IPS DF 6.9 (cell line): Measurements from ENCODE around the gene CKS2.

Experiments
- DNase-seq: peaks from one replicate; pipeline ENCODE4 v3.0.0-alpha.2; 2013; ENCODE audit warnings: low read depth, low spot score
- H3K27ac ChIP-seq: one replicate; pipeline ENCODE4 v1.5.1; 2013; ENCODE audit warnings: low read length, control low read depth
- H3K27me3 ChIP-seq: 2 replicates; pipeline ENCODE4 v1.6.1; 2013; ENCODE audit warnings: mild to moderate bottlenecking, low read length; ENCODE audit not compliant: control insufficient read depth, insufficient read depth
- H3K36me3 ChIP-seq: 2 replicates; pipeline ENCODE4 v1.6.1; 2013; ENCODE audit warnings: low read length; ENCODE audit not compliant: control insufficient read depth, insufficient read depth
- H3K4me1 ChIP-seq: 2 replicates; pipeline ENCODE4 v1.6.1; 2013; ENCODE audit warnings: low read length; ENCODE audit not compliant: control insufficient read depth, insufficient read depth
- H3K4me3 ChIP-seq: 2 replicates; pipeline ENCODE4 v1.5.1; 2013; ENCODE audit warnings: mild to moderate bottlenecking, low read length
- H3K9me3 ChIP-seq: 2 replicates; pipeline ENCODE4 v1.6.1; 2013; ENCODE audit warnings: low read length, inconsistent platforms; ENCODE audit not compliant: control insufficient read depth, insufficient read depth
- WGBS: extraction: QIAGEN DNeasy Blood & Tissue Kit; methylation state at CpG from one replicate; pipeline ENCODE4 v1.1.7; 2013; ENCODE audit warnings: mixed read lengths, missing lambda C conversion rate; ENCODE audit not compliant: insufficient read length, insufficient coverage; 5-methylcytosine and 5-hydroxymethylcytosine counted together

Gene CKS2

DNA sequence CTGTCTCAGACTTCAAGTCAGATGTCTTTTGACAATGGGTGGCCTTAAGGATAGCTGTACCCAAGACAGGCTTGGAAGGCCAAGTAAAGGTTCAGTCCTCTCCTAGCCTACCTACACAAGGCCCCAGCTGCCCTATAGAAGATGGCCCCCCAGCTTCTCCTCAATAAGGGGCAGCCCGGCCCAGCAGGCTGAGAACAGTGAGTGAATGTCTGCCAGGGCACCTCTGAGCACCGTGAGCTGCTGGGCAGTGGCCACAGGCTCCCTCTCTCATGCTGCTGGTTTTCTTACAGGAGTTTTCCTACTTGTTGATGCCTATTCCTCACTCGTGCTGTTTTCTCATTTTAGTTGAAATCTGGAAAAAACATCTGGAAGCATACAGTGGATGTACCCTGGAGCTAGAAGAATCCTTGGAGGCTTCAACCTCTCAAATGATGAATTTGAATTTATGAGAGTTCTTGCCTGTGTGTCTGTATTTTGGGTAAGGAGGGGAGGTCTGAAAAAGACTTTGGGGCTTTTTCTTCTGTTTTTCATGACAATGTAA lies 47.5 kb downstream of the CKS2 start:
- Histone ChIP-seq H3K9me3 (no peaks in the 10 kb centered on the region), H3K27me3 (no peaks in the 10 kb centered on the region), H3K4me1 (no peaks in the 10 kb centered on the region), H3K4me3 (no peak overlapping the region), H3K36me3 (peaks cover 38% of the 10 kb centered on the region), H3K27ac (no peak overlapping the region)
- no peak for DNase-seq
- WGBS, result no CpG with 5 or more reads among the region's 3 CpGs

DNA sequence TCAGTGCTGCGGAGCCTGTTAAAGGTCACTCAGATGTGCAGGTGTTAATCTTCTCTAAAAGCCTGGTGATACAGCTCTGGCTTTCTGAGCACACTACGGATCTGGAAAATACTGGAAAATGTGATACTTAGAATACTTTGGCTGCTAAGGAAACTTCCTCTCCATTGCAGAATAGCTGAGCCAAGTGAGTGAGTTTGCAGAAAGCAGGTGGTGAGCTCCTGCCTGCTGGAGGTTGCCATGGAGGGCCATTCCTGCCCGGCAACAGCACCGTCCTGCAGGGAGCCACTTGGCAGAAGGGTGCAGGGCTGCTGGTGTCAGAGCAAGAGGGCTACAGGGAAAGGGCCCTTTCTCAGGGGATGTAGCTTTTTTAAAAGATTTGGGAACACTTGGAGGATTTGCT lies 48.0 kb downstream of the CKS2 start:
- H3K27ac ChIP-seq, result no peak overlapping the region
- H3K36me3 ChIP-seq, result peaks cover 38% of the 10 kb centered on the region

DNA sequence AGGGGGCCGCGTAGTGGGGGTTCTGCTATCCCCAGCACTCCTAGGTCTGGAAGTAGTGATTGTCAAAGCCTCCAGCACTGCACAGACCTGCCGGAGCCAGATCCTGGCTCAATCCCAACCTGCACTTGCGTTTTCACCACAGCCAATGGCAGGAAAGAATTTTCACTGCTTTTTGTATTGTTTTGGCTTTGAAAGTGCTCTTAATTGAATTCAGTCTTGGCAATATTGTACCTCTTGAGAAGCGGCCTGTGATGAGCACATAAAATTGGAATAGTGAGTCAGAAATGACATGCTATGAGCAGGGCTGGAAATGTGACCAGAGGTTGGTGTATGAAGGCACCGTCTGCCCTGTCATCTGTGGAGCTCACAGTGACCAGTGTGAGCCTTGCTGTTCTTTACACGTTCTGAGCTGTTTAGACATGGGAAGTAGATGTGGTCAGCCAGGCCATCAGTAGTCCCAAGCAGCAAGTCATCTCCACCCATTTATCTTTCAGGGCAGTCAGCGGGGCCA lies 48.8 kb downstream of the CKS2 start:
- Histone ChIP-seq H3K4me1 (no peaks in the 10 kb centered on the region), H3K36me3 (peaks cover 34% of the 10 kb centered on the region), H3K9me3 (no peaks in the 10 kb centered on the region), H3K4me3 (no peak overlapping the region), H3K27me3 (no peaks in the 10 kb centered on the region), H3K27ac (no peak overlapping the region)
- no peak for DNase-seq
- no CpG with 5 or more reads among the region's 8 CpGs for WGBS

More for the DNA sequence above, 48.0 kb downstream of the CKS2 start:
- no peaks in the 10 kb centered on the region for H3K27me3 ChIP-seq
- H3K4me1 ChIP-seq, result no peaks in the 10 kb centered on the region
- no peak for DNase-seq
- no peak overlapping the region for H3K4me3 ChIP-seq
- no CpG with 5 or more reads among the region's 4 CpGs for whole genome bisulfite sequencing
- H3K9me3 ChIP-seq, result no peaks in the 10 kb centered on the region

DNA sequence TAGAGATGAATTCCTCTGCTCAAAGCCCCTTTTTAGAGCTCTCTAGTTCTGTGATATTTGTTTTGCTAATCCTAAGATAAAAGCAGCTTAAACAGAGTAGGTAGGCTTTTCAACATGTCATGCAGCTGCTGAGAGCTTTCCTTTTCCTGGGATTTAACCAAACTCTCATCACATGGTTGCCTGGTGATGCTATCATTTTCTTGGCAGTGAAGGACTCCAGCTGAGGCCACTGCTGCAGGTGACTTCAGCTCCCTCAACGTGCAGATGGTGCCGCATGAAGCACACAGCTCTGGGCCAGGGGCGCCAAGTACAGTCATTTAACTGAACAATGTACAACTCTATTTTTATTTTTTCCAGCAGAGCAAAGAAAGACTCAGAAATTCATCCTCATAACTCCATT lies 49.5 kb downstream of the CKS2 start:
- WGBS, result no CpG with 5 or more reads among the region's 3 CpGs
- DNase-seq, result no peak
- Histone ChIP-seq H3K27me3 (no peaks in the 10 kb centered on the region), H3K27ac (no peak overlapping the region), H3K4me1 (no peaks in the 10 kb centered on the region), H3K9me3 (no peaks in the 10 kb centered on the region), H3K4me3 (no peak overlapping the region), H3K36me3 (peaks cover 32% of the 10 kb centered on the region)

- WGBS, result no CpG with 5 or more reads among the region's 6 CpGs
- DNase-seq, result no peak
- Histone ChIP-seq H3K36me3 (peaks cover 32% of the 10 kb centered on the region), H3K27ac (no peak overlapping the region), H3K4me3 (no peak overlapping the region), H3K4me1 (no peaks in the 10 kb centered on the region), H3K9me3 (no peaks in the 10 kb centered on the region), H3K27me3 (no peaks in the 10 kb centered on the region)
Observed at GRCh38 chr9:89361031-89361430, 50.0 kb downstream of the CKS2 start.

DNA sequence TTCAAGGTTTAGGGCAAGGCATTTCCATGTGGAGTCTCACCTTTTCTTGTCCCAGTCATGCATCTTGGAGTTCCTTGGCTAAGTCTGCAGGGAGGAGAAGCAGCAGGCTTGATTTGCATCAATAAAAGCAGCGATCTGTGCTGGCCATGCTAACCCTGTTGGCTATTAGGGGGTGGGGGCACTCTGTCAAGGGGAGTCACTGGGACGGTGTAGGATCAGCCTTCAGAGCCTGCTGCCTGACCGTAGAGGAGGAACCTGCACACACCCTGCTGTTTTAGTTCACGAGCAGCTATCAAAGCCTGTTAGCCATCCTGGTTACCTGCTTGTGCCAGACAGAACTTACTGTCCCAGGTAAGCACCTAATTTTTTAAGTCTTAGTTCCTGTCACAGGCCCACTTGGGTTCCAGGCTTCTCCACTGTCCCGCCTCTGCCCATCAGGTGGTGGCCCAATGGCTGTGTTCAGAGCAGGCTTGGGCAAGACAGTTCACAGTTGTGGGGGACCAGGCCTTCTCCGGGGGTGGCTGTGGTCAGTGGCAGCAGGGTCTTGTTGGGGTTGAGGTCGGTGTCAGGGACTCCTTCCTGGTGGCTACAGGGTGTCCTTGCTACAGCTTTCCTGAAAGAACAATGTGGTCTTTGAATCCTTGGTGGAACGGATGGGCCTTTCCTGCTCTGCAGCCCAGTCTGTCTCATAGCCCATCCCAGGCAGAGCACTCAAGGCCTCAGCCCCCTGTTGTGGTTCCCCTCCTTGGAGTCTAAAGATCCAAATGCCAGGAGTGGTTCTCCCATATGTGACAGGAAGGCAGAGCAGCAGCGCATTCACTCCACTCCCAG lies 51.0 kb downstream of the CKS2 start:
- Histone ChIP-seq H3K27ac (no peak overlapping the region), H3K4me3 (no peak overlapping the region), H3K4me1 (no peaks in the 10 kb centered on the region), H3K9me3 (no peaks in the 10 kb centered on the region), H3K36me3 (peaks cover 28% of the 10 kb centered on the region), H3K27me3 (no peaks in the 10 kb centered on the region)
- no CpG with 5 or more reads among the region's 9 CpGs for WGBS
- DNase-seq, result no peak

DNA sequence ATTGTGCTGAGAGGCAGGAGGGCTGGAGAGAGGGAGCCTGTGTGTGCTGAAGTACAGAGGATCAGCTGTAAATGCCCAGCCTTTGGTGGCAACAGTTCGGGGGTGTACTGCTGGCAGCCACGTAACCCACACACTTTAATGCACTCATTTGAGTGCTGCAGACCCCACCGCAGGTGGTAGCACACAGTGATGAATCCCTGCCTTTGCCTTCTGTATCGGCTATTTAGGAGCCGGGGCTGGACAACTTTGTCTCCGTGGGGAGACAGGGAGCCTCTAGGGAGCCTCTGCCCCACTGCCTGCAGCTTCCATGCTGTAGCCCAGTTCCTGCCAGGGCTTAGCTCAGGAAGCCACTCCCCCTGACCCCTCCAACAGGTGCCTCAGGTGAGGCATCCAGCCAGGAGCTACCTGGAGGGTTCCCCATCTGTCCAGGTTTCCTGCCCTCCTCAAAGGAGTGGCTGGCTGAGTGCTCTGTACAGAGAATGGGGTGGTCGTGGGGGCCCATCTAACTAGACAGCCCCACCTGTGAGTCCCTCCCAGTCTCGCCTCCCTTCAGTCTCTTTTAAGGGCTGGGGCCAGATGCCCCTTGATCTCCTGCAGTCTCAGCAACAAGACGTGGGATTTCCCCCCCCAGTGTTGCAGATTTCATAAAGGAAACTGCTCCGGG lies 51.8 kb downstream of the CKS2 start:
- Histone ChIP-seq H3K27me3 (no peaks in the 10 kb centered on the region), H3K27ac (no peak overlapping the region), H3K4me3 (no peak overlapping the region), H3K36me3 (peaks cover 22% of the 10 kb centered on the region), H3K9me3 (no peaks in the 10 kb centered on the region), H3K4me1 (no peaks in the 10 kb centered on the region; the same call in 1 of the 2 replicates)
- WGBS, result no CpG with 5 or more reads among the region's 10 CpGs
- DNase-seq, result no peak

DNA sequence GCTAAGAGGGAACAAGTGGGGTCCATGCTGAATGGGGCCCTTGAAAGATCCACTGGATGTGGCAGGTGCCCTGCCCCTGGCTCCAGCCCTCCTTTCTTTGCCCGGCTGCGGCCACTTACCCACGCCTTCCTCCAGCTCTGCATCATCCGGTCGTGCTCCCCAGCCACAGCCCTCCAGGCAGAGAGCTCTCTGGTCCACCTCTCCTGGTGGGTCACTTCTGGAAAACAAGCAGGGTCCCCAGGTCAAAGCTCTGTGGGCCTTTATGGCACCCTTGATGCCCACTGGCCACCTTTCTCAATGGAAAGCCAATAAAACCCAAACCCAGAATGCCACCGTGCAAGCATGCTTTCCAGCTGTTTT lies 52.3 kb downstream of the CKS2 start:
- Histone ChIP-seq H3K36me3 (peaks cover 17% of the 10 kb centered on the region), H3K4me3 (no peak overlapping the region), H3K27ac (no peak overlapping the region), H3K27me3 (no peaks in the 10 kb centered on the region), H3K9me3 (no peaks in the 10 kb centered on the region), H3K4me1 (no peaks in the 10 kb centered on the region; the same call in 1 of the 2 replicates)
- no peak for DNase-seq
- no CpG with 5 or more reads among the region's 6 CpGs for WGBS

DNA sequence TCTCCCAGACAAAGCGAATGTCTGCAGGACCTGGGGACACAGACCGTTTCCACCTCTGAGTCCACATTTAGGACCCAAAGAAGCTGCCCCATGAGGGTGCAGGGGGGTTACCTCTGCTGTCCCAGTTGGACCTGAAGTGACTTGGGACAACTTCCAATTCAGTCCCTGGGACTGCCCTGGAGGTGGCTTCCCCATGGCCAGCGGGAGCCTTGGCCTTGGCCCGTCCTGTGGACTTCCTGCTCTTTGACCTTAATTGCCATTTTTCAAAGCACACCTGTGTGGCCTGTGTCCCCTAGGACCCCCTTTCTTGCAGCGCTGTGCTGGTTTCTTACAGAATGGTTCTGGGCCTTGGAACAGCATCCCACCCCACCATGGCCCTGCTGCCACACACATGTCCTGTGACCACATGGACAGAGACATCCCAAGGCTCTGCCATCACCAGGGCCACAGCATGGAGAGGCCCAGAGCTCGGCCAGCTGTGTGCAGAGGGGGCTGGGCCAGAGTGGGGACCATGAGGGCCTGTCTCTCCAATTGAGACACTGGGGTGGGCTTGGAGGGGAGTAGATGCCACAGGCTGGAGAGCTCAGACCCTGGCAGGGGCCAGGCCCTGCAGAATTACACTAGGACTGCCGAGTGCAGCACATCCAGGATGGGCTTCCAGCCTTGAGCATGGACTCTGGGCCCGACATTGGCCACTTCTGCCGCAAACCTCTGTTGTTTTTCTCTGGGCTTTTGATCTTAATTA lies 53.1 kb downstream of the CKS2 start:
- no peak overlapping the region for H3K27ac ChIP-seq
- H3K4me1 ChIP-seq, result no peaks in the 10 kb centered on the region; the same call in 1 of the 2 replicates
- H3K4me3 ChIP-seq, result no peak overlapping the region
- no peaks in the 10 kb centered on the region for H3K9me3 ChIP-seq
- no CpG with 5 or more reads among the region's 9 CpGs for WGBS
- H3K27me3 ChIP-seq, result no peaks in the 10 kb centered on the region
- DNase-seq, result no peak
- peaks cover 11% of the 10 kb centered on the region for H3K36me3 ChIP-seq
